Stimulated activated CD4-positive, alpha-beta T cell treated with anti-CD3 and anti-CD28 coated beads, Interleukin-1b, Interleukin-23, amount 100 ng/mL, for 1 hour (primary cell): ENCODE results near the gene GPR84.

Source experiments
- DNase-seq, 2 donors: peaks; one replicate each; pipeline ENCODE4 v3.0.0-alpha.2; 2020; ENCODE audit warnings: low read depth in 2 of 2

GPR84 gene

DNA sequence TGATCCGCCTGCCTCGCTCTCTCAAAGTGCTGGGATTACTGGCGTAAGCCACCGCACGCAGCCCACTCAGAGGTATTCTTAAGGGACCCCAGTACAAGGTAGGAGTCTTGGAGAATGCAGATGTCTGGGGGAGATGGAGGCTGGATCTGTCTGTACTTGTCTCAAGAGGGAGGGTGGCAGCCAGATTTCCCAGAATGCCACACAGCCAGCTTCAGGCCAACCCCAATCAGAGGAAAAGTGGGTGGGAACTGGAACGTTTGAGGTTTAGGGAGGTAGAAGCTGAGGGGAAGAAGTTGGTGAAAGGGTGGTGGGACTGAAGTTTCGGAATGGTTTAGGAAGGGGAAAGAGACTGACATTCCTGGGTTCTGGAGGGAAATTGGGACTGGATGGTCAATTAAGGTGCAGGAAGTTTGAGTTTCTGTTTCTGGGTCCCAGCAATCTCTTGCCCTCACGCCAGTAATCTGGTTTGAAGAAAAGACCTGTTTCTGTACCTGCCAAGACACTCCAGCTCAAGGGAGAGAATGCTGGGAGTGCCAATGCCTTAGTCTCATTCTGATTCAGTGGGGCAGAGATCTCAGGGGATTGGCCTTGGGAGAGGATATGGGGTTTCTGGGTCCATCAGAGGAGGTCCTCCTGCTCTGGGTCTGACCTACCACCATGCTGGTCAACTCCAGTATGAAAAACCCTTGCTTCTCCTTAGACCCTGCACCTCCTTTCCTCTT is 28.4 kb upstream of the GPR84 start:
- DNase-seq: no peak

DNA sequence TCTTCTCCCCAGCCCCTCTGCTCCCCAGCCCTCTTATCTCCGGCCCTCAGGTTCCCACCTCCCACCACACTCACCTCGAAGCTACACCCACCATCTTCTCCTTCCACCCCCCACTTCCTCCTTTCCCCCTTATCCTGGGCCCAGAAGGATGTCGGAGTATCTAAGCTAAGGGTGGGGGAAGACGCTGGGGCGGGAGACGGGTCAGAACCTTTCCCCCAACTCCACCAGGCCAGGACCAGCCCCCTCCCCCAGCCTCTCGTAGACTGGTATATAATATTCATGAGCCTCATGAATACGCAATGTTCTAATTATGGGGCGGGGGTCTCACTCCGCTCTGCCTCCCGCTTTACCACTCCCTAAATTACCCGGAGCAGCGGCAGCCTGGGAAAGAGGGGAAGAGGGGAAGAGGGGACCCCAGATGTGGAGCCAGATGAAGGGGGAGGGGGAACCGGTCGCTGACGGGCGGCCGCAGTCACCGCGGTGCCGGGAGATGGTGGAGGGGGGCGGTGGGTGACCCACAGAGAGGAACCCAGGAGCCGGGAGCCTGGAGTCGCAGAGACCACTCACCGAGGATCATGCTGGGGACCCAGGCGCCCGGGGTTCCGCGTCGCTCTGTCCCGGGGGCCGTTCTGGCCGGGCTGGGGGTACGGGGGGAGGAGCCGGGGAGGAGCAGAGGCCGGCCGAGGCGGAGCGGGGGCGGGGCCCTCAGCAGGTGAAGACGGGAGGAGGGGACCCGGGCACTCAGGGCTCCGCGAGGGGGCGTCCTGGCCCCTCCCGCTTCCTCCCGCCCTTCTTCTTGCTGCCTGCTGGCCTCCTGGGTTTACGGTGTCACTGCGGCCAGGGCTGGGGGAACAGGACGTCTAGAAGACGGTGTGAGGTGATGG is 26.6 kb upstream of the GPR84 start:
- DNase-seq: peak in 1 of 2 donors; percentile 52

DNA sequence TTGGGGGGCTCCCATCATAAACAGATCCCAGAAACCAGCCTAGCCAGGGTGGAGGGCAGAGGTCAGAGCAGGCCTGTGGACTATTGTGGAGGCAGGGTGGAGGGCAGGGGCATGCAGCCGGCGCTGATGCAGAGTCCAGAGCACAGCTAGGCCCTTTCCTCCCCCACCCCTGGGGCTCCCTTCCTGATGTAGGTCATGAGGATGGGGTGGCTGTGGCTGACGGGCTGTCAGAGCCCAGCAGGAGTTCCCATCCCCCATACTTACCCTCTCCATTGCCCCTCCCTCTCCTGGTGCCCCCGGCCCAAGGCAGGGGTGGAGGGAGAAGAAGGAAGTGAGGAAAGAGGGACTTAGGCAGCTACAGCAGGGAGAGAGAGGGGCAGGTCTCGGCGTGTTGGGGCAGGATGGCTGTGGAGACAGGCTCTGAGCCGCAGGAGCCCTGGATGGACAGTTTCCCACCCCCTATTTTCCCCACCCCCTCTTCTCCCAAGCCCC is 25.9 kb upstream of the GPR84 start:
- no peak for DNase-seq

DNA sequence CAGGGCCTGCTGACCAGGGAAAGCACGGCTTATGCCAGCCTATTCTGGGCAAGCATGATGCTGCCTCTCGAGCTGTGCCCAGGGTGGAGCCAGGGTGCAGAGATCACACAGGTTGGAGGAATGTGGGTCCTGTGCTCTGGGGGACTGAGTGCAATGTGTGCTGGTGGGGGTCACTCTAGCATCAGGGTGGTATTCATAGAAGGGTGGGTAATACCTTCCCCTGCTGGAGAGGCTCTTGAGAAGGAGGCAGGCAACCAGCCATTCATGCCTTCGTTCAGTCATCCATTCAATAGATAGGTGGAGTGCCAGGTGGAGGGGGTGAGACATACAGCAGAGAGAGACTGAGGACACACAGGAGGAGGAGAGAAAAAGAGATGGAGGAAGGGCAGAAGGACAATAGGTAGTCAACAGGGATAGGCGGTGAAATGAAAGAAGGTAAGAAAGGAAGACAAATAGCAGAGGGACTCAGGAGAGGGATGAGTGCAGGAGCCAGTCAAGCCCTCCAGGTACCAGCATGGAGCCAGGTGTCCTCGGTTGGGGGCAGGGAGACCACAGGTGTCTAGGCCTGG is 25.4 kb upstream of the GPR84 start:
- DNase-seq: no peak

DNA sequence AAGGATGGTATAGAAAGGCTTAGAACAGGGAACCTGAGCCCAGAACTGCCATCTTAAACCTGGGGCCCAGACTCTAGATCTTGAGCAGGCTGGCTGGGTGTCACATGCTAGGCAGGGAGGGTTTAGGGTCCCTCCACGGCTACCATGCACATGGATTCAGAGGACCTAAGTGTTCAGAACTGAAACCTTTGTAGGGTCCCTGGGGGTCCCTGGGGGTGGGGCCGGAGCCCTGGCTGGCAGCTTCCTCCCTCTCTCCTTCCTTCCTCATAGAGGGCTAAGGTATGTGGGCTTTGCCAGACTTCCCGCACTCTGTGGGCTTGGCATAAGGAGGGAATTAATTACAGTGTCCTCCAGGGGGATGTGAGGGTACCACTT is 24.8 kb upstream of the GPR84 start:
- no peak for DNase-seq

DNA sequence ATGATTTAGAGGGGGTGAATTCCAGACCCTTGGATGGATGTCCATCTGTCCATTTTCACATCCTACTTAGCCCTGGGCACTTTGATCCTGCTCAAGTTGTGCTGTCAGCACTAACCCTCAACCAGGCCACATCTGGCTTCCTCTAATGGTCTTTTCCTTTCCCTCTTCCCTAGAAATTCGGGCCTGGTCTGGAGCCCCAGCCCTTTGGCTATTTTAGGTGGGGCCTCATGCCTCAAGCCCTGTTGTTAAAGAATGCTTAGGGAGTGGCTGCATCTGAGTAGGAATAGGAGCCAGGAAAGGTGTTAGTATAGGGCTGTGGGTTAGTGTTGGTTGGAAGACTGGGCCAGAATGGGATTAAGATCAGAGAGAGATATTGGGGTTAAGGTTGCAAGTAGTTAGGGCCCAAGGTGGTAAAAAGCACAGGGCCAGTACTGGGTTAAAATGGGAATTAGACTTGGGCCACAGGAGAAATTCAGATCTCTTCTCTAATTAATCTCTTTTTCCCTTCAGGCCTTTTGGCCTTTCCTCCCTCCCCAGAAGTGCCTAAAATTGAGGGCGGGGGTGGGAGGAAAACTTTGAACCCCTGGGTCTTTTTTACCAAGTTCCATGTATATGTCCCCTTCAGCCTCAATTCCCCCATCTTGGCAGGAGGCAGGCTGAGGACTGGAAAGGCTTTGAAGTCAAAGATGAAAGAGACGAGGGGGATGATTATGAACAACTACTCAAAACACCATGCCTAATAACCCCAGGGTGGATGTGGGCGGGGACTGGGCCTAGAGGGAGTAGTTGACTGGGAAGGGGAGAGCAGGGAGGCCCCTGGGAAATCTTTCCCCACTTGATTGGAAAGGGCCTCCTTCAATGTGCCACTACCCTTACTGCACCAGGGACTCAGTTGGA is 24.2 kb upstream of the GPR84 start:
- no peak for DNase-seq

DNA sequence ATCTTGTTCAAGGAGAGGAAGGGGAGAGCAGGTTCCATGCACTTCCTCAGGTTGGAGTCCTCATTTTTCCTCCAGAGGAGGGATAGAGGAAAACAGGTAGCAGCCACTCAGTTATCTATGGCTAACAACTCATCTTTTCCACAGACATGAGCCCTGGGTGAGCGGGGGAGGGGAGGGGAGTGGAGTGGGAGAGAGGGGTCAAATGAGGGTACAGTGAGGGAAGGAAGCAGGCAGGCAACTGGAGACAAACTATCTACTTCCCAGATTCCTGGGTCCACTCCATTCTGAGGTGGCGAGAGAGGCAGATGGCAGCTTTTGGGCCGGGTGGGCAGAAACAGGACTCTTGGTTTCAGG is 22.8 kb upstream of the GPR84 start:
- no peak for DNase-seq

DNA sequence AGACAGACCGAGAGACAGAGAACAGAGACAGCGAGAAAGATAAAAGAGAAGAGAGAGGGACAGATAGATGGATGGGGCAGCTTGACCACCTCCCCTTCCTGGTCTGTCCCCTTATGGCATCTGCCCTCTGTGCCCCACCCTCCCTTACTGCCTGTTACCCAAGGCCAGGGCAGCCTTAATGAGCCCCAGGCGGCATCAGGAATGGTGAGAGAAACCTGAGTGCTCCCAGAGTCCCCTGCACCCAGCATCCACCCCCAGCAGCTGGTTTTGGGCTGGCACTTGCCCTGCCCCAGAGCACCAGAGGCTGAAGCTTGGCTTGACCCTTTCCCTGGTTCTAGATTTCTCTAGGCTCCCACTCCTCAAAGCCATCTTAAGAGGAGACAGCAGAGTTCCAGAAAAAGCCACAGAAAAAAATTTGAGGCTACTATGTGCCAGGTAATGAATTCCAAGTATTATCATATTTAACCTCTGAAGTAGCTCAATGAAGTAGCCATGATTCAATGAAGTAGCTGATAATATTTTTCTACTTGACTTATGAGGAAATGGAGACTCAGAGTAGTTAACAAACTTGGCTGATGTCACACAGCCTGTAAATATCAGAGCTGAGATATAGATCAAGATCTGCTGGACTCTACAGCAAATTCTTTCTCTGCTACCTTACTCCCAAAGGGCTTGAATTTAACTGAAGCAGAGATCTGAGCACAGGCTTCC is 22.3 kb upstream of the GPR84 start:
- no peak for DNase-seq

DNA sequence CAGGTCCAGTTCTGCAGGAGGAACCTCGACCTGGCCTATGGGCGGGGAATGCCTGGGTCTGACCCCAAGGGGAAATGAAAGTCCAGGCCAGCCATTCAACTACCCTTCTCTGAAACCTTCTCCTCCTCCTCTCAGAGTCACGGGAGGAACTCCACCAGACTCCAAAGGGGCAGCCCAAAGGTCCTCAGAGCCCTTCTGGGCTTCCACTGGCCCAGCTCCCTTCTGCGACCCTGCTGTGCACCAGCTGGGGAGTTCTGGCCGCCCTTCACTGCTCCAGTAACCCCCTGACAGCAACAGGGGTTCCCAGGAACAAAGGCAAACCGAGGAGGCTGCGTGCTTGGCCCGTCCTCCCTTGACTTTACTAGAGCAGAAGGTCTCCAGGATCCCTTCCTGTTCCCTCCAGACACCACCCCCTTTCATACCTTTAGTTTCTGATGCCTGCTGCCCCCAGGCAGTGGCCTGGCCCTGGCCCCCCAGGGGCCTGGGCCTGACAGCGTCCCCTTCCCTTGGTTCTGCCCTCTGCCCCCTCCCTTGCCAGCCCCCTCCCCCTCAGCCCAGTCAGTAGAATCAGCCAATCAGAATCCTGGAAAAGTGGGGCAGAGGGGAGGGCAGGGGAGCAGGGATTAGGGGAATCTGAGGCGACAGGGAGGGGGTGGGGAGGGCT is 21.1 kb upstream of the GPR84 start:
- DNase-seq: no peak

DNA sequence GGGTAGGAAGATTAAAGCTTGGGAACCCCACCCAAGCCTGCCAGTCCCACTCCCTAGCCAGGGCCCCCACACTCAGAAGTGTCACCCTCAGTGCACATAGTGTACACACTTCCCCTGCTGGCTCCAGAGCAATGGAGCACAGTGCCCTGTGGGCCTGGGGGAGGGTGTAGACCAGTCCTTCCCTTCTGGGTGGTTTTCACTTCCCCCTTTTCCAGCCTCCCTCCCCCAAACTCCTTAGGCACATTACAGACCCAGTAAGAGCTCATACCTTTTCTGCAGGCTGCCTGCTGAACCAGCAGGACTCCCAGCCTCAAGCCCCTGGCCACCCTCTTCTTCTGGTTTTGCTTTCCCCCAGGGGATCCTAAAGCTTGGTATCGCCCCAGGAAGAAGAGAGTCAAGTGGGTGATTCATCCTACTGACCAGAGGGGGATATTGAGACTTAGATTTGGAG is 20.3 kb upstream of the GPR84 start, which contains the start of gene ZNF385A:
ZNF385A (minus strand) TSS at position 143 of the 451 bp plus-strand sequence. CDS start 219 bp downstream, outside the sequence.
- no peak for DNase-seq

DNA sequence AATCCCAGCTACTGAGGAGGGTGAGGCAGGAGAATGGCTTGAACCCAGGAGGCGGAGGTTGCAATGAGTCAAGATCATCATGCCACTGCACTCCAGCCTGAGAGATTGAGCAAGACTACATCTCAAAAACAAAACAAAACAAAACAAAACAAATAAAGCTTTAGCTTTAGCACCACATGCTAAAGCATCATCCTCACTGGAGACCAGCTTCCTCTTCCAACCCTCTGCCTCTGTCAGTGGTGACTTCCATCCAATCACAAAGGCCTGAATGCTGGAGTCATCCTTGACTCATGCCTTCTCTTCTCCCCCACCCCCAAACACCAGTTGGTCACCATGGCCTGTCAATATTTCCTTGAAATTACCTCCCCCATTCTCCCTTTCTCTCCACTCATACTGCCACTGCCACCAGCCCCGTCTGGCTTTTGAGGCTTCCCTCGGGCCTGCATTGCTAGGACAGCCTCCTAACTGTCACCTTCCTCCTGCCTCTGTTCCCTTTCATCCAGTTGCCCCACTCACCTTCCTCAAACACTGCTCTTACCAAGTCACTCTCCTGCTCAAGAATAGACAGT is 18.8 kb upstream of the GPR84 start:
- DNase-seq: no peak

DNA sequence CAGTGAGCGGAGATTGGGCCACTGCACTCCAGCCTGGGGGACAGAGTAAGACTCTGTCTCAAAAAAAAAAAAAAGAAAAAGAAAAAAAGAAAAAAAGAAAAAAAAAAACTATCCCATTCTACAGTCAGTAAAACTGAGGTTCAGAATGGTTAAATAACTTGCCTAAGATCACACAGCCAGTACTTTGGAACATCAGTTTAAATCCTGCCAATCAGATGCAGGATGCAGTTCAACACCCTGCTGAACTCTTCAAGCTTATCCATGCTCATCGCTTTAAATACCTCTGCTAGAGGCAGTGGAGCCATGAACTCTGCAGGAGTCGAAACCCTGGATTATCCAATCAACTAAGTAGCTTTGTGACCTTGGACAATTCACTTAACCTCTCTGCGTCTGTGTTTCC is 16.9 kb upstream of the GPR84 start:
- no peak for DNase-seq

DNA sequence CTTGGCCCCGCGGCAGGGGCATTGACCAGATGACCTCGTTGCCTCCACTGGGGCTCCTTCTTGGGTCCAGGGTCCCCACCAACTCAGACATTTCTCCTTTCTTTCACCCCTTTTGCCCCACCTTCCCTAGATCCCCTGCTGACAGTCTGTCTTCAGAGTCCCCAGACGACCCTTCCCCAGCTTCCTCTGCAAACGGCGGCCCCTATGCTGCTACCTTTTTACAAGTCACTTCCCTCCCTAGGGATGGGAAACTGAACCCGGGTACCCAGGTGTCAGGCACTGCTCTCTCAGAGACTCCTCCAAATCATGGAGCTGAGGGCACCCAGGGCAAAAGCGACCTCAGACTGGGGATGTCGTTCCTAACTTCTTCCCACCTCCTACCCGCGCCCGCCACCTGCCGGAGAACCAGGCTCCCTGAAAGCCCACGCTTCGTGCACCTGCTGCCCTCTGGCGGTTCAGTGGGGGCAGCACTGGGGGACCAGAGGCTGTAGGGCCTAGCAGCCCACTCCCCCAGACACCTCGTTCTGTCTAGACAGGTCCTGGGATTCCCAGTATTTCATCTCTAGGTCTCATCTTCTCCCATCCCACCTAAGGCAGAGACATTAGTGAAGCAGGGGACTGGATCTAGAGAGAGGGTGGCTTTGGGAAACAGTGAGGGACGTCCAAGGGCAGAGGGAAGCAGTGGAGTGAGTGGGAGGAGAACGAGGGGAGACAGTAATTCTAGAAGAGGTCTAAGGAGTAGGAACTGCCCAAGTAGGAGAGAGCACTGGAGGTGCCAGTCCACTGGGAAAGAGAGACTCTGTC is 15.3 kb upstream of the GPR84 start:
- DNase-seq: peak; percentile 72 to 89

DNA sequence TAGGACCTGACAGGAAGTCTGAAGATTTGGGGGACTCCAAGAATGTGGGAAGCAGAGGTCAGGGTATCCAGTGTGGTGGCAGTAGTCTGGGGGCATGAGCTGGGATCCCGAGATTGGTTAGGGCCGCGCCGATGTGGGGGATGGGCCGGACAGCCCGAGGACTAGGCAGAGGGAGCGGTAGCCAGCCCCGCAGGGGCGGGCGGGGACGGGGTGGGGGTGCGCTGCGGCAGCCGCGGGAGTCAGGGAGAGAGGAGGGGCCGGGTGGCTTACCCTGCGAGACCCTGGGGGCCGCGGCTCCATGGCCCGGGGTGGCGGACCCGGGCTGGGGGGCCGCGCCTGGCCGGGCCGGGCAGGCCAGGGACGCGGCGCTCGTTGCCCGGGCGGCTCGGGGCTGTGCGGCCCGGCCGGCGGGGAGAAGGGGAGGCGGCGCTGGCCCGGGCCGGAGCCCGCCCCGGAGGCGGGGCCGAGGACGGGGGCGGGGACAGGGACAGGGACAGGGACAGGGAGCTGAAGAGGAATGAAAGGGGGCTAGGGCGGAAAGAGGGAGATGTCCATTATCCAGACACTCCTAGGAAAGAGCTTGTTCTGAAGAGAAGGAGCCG is 14.6 kb upstream of the GPR84 start:
- DNase-seq: no peak

DNA sequence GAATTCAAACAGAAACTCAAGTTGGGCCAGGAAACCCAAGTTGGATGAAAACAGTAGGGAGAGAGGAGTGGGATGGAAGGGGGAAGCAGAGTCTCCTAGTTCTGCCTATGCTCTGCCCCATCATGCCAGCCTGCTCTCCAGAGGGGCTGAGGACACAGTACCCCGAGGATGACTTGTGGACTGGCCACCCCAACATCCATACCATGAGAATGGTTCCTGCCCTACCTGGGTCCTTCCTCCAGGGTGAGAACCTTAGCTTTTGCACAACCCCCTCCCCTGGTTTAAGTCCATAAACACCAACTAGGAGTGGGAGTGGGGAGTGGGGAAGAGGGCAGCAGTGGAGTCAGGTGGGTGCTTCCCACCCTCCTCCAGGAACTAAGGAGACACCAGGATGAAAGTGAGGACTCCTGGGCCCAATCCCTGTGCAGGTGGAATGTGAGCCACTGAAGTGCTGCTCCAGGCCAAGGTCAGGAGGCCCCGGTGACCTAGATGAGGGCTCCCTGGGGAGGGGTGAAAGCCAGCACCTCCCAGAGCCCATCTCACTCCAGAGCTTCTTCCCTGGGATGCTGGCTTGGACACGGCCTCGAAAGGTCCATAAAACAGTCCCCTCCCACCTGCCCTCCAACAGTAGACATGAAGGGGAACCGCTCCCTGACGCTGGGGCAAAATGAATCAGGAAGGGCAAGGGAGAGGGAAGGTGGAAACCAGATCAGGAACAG is 13.7 kb upstream of the GPR84 start:
- no peak for DNase-seq

DNA sequence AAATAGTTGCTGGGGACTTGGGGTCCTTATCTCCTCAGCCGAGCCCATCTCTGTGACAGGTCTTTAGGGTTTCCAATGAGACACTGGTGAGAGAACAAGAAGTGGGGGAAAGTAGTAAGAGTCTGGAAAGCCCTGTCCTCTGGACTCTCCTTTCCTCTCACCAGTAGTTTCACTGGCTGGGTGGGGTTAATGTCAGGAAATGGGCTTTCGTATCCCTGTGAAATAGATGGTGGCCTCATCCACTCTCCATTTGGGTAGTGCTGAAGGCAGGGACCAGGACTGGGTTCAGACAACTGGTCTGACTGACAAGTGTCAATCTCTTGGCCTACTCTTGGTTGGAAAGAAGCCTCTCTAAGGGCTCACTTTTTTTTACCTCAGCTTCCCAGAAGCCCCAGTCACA is 12.7 kb upstream of the GPR84 start:
- DNase-seq: no peak

DNA sequence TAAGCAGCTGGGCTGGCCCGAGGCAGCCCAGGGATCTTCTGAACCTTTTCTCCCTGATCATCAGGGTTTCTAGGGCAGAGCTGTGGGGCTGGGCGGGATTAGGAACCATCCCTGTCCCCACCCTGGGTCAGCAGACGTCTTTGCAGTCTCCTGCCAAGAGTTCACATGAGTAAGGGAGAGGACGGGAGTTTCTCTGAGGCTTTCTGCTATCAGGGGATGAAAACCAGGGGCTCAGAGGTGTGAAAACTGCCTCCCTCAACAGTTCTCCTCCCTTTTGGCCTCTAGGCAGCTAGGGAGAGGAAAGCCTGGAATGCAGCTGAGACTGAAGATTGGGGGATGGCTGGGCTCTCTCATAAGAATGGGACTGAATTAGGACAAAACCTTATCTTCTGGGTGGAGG is 12.3 kb upstream of the GPR84 start:
- DNase-seq: no peak

DNA sequence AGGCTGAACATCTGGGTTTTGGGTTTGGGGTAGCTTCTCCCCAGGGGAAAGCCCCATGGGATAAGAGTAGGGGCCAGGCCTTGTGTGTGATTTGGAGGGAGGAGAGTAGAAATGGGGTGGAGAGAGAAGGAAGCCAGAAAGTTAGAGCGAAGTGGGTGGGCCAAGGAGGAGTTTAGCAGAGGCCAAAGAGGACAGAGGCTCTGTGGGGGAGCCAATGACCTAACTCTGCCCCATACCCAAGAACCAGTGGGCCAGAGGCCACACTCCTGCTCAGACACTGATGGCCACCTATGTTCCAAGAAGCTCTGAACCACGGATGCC is 10.9 kb upstream of the GPR84 start:
- DNase-seq: no peak
